HepG2 (cell line): ENCODE results near the gene SLC7A6OS. TPM values are rescaled to one million over a fixed set of nuclear protein-coding genes. Genes with fewer than 3 reads are reported as not detected.

Experiments
- ATAC-seq: fragments of 200-7000 bp; cut with Tn5 transposase; 3 replicates; pipeline ENCODE4 v1.9.1; 2020; ENCODE audit warnings: mild to moderate bottlenecking, moderate library complexity
- BruUV-seq: library from RNA; stranded (reverse); fragments of 400-500 nt; replicated peaks from 2 replicates; lab custom pipeline; 2021; lab: Mats Ljungman, UMichigan
- CTCF ChIA-PET: fragments of 300-600 bp; formaldehyde crosslinking; extraction: SDS; loops from one replicate; lab custom pipeline; 2021; ENCODE audit warnings: low total read pairs, inconsistent platforms, low intra/inter-chr PET ratio; lab: Yijun Ruan, JAX
- POLR2A ChIA-PET: fragments of 350-600 bp; sonication (Branson Sonifier 250); formaldehyde crosslinking; loops from one replicate; lab custom pipeline; 2020; ENCODE audit warnings: antibody characterized with exemption, inconsistent platforms; lab: Yijun Ruan, JAX
- DNase-seq: peaks from one replicate; pipeline ENCODE4 v3.0.0-alpha.2; 2015; ENCODE audit warnings: low spot score
- FAIRE-seq: peaks from 3 replicates; lab custom pipeline; 2011; peaks lifted over from hg19 to GRCh38; lab: Jason Lieb, UNC
- H2AFZ ChIP-seq: one replicate; pipeline ENCODE4 v1.6.1; 2011; ENCODE audit warnings: low read length, inconsistent platforms
- H3K27ac ChIP-seq: fragments of 300-600 bp; 3 replicates; pipeline ENCODE4 v1.8.0; 2011; ENCODE audit warnings: mixed run types, mild to moderate bottlenecking, mixed read lengths, low read length, inconsistent platforms; ENCODE audit not compliant: insufficient read depth; ENCODE audit errors: extremely low read length
- H3K27me3 ChIP-seq, 2 experiments: fragments of 200-600 bp in 1 of 2; 2 replicates in 1 of 2; 3 replicates in 1 of 2; pipeline versions ENCODE4 v1.6.0 to v1.8.0; 2011; ENCODE audit warnings: low read length in 2 of 2, mild to moderate bottlenecking in 2 of 2, moderate library complexity in 2 of 2, inconsistent platforms in 1 of 2; ENCODE audit not compliant: insufficient read depth in 2 of 2, control insufficient read depth in 1 of 2
- H3K36me3 ChIP-seq, 2 experiments: fragments of 200-600 bp in 1 of 2; replicated peaks in 1 of 2; 2 replicates in 1 of 2; 3 replicates in 1 of 2; pipeline versions ENCODE4 v1.5.1 to v1.8.0; 2011; ENCODE audit warnings: low read length in 2 of 2, inconsistent platforms in 1 of 2; ENCODE audit not compliant: insufficient read depth in 2 of 2, control insufficient read depth in 1 of 2
- H3K4me1 ChIP-seq: 2 replicates; pipeline ENCODE4 v1.5.1; 2012; ENCODE audit warnings: low read length, inconsistent platforms; ENCODE audit not compliant: insufficient read depth
- H3K4me2 ChIP-seq: 2 replicates; pipeline ENCODE4 v1.6.0; 2011; ENCODE audit warnings: low read depth, low read length, inconsistent platforms
- H3K4me3 ChIP-seq, 3 experiments: fragments of 200-600 bp in 1 of 3; sonication (generic), shearing (Covaris generic) in 1 of 3; replicated peaks in 1 of 3; 2 replicates each; pipeline ENCODE4 v1.5.1; 2011 to 2016; ENCODE audit warnings: low read length in 3 of 3, inconsistent platforms in 2 of 3, low read depth in 2 of 3, mild to moderate bottlenecking in 2 of 3, control low read depth in 1 of 3, mixed read lengths in 1 of 3; ENCODE audit not compliant: insufficient read depth in 1 of 3
- H3K79me2 ChIP-seq: one replicate; pipeline ENCODE4 v1.6.1; 2011; ENCODE audit warnings: low read length, inconsistent platforms; ENCODE audit not compliant: insufficient read depth
- H3K9ac ChIP-seq: 2 replicates; pipeline ENCODE4 v1.6.0; 2011; ENCODE audit warnings: mild to moderate bottlenecking, low read depth, low read length, inconsistent platforms; ENCODE audit not compliant: insufficient read depth
- H3K9me3 ChIP-seq: 2 replicates; pipeline ENCODE4 v1.5.1; 2012; ENCODE audit warnings: mild to moderate bottlenecking, low read length
- H4K20me1 ChIP-seq: 2 replicates; pipeline ENCODE4 v1.6.0; 2011; ENCODE audit warnings: inconsistent platforms, mild to moderate bottlenecking, low read length, moderate library complexity; ENCODE audit not compliant: insufficient read depth
- AGO2 ChIP-seq: fragments of 200-400 bp; formaldehyde crosslinking; optimal IDR thresholded peaks from 2 replicates; pipeline ENCODE3; 2017; ENCODE audit warnings: mild to moderate bottlenecking, low read depth, low read length, moderate library complexity
- CTCF ChIP-seq: sonication (generic); formaldehyde crosslinking; IDR thresholded peaks from 2 replicates; pipeline ENCODE4 v1.5.0; 2020; ENCODE audit warnings: mild to moderate bottlenecking, missing genetic modification reagents, moderate library complexity
- FLYWCH1 ChIP-seq: sonication (generic); formaldehyde crosslinking; IDR thresholded peaks from 2 replicates; pipeline ENCODE4 v1.8.1; 2023; ENCODE audit warnings: mild to moderate bottlenecking, missing genetic modification reagents
- RBFOX2 ChIP-seq: fragments of 200-400 bp; formaldehyde crosslinking; IDR thresholded peaks from 2 replicates; pipeline ENCODE4 v1.6.1; 2017; ENCODE audit warnings: low read depth, mild to moderate bottlenecking, low read length
- ZNF691 ChIP-seq: sonication (generic); formaldehyde crosslinking; IDR thresholded peaks from 2 replicates; pipeline ENCODE4 v1.4.0; 2020; ENCODE audit warnings: missing genetic modification reagents, low read depth, mild to moderate bottlenecking, borderline replicate concordance
- WGBS: methylation state at CpG from one replicate; pipeline ENCODE4 v1.1.6; 2017; ENCODE audit warnings: low lambda C conversion rate; 5-methylcytosine and 5-hydroxymethylcytosine counted together
- in situ Hi-C: cut with HindIII; loops from 2 replicates; pipeline ENCODE4 v1.10.0; 2017; ENCODE audit warnings: low pct_unique_long_range_greater_than_20kb; ENCODE audit not compliant: extremely low pct_ligation_motif_present
- intact Hi-C: fragments of 100-400 bp; cut with micrococcal nuclease; formaldehyde crosslinking; loops from one replicate; pipeline ENCODE4 v1.10.0; 2022; ENCODE audit not compliant: unreplicated experiment
- polyA plus RNA-seq, 8 experiments: library from polyadenylated mRNA; depleted of rRNA in 3 of 8; stranded (reverse) in 7 of 8; unstranded in 1 of 8; fragments of >200 nt; fragmentation: Illumina TruSeq in 4 of 8; extraction: Trizol in 4 of 8; gene quantifications; 2 replicates each; pipeline versions ENCODE4 v1.2.1 to v1.2.3, GENCODE V29; 2011 to 2016; ENCODE audit warnings: low read depth in 4 of 8, missing spikeins in 1 of 8, mixed read lengths in 1 of 8; ENCODE audit not compliant: insufficient read depth in 1 of 8
- total RNA-seq, 5 experiments: library from RNA; depleted of rRNA; stranded (reverse); fragments of >200 nt; fragmentation: Illumina TruSeq; extraction: Trizol; gene quantifications; 2 replicates each; pipeline ENCODE4 v1.2.3, GENCODE V29; 2016; ENCODE audit warnings: low read depth in 1 of 5

Gene SLC7A6OS
- total and polyA plus RNA-seq, 2 of the 13 experiments (the other 11 are each of a cell fraction or from before 2014, with no cell fraction given) = 11.2 to 21.5 TPM

GRCh38 chr16:68356249-68356918 is 45.6 kb upstream of the SLC7A6OS start:
- H3K27ac ChIP-seq = no peak overlapping the region
- POLR2A ChIA-PET = no interaction called here
- CTCF ChIA-PET = no interaction called here
- in situ Hi-C loops = no loop called here
- DNase-seq (no peak), FAIRE-seq (no peak), ATAC-seq (no peak)
- 0 out of 2 replicates have a peak, but pooled peaks cover 7% of the 10 kb centered on the region for H3K4me1 ChIP-seq
- intact Hi-C loops = no loop called here
- no peak overlapping the region for H3K9ac ChIP-seq
- no peaks in the 10 kb centered on the region; the same call in 1 of the 2 replicates for H4K20me1 ChIP-seq
- H3K36me3 ChIP-seq = peaks cover 40 to 73% of the 10 kb centered on the region in 2 experiments
- no peak overlapping the region for H3K4me3 ChIP-seq
- no TSS peak for BruUV-seq
- no peaks in the 10 kb centered on the region for H3K79me2 ChIP-seq
- H2AFZ ChIP-seq = no peak overlapping the region
- no peaks in the 10 kb centered on the region for H3K27me3 ChIP-seq
- no peaks in the 10 kb centered on the region for H3K9me3 ChIP-seq
- TF ChIP-seq ZNF691 (CRISPR knock-in tag) (no peak), AGO2 (peak; percentile 14)
- WGBS = 94% methylated on average over 10 of the region's 28 CpGs
- no peak overlapping the region for H3K4me2 ChIP-seq

GRCh38 chr16:68355447-68356248 is 44.9 kb upstream of the SLC7A6OS start:
- Histone ChIP-seq H3K9me3 (no peaks in the 10 kb centered on the region), H3K4me3 (no peak overlapping the region), H2AFZ (no peak overlapping the region), H3K79me2 (no peaks in the 10 kb centered on the region), H3K9ac (no peak overlapping the region), H3K4me1 (0 out of 2 replicates have a peak, but pooled peaks cover 5% of the 10 kb centered on the region), H3K36me3 (peaks cover 44 to 80% of the 10 kb centered on the region in 2 experiments), H4K20me1 (no peaks in the 10 kb centered on the region; the same call in 1 of the 2 replicates), H3K27me3 (no peaks in the 10 kb centered on the region), H3K4me2 (no peak overlapping the region), H3K27ac (no peak overlapping the region)
- no peak for ATAC-seq
- DNase-seq = no peak
- BruUV-seq = no TSS peak
- TF ChIP-seq RBFOX2 (0 out of 2 replicates have a peak, but pooled peaks have one; percentile 13), FLYWCH1 (CRISPR knock-in tag) (no peak), CTCF (CRISPR knock-in tag) (peak; percentile 30)
- in situ Hi-C loops (no loop called here), intact Hi-C loops (no loop called here)
- FAIRE-seq = no peak
- 95% methylated on average over 6 of the region's 28 CpGs for WGBS
- CTCF ChIA-PET = no interaction called here
- POLR2A ChIA-PET = no interaction called here
